NCI-H1048 (cell line): Measurements from ENCODE around the gene TAGLN.
A peak's percentile ranks its signal among the peaks of the same experiment; 100 is the strongest.

ENCODE experiments used
- DNase-seq: peaks from one replicate; lab custom pipeline; 2025; lab: John Stamatoyannopoulos, UW

The TAGLN gene

GRCh38 chr11:117199053-117199915 lies at the start of gene TAGLN:
TSS of gene TAGLN (plus strand) at chr11:117199370. CDS start at chr11:117203014, 3,644 bp downstream.
- DNase-seq = no peak

GRCh38 chr11:117152066-117152465 lies 47.1 kb upstream of the TAGLN start:
- no peak for DNase-seq

GRCh38 chr11:117154468-117154867 lies 44.7 kb upstream of the TAGLN start:
- no peak for DNase-seq

- no peak for DNase-seq
Observed at GRCh38 chr11:117157507-117157906, 41.7 kb upstream of the TAGLN start.

GRCh38 chr11:117159892-117160291 lies 39.3 kb upstream of the TAGLN start:
- no peak for DNase-seq

- no peak for DNase-seq
Observed at GRCh38 chr11:117160826-117161225, 38.3 kb upstream of the TAGLN start.

GRCh38 chr11:117166491-117166890 lies 32.7 kb upstream of the TAGLN start:
- DNase-seq = no peak

- DNase-seq = no peak
Observed at GRCh38 chr11:117169736-117170135, 29.4 kb upstream of the TAGLN start.

GRCh38 chr11:117170210-117170609 lies 29.0 kb upstream of the TAGLN start:
- DNase-seq = no peak

GRCh38 chr11:117171007-117171403 lies 28.2 kb upstream of the TAGLN start:
- DNase-seq = no peak

- DNase-seq = no peak
Observed at GRCh38 chr11:117171404-117172061, 27.6 kb upstream of the TAGLN start.

GRCh38 chr11:117172724-117173421 lies 26.3 kb upstream of the TAGLN start:
- DNase-seq = no peak

- no peak for DNase-seq
Observed at GRCh38 chr11:117175104-117175503, 24.1 kb upstream of the TAGLN start.

- no peak for DNase-seq
Observed at GRCh38 chr11:117175781-117176180, 23.4 kb upstream of the TAGLN start.

- DNase-seq = no peak
Observed at GRCh38 chr11:117176186-117176585, 23.0 kb upstream of the TAGLN start.

GRCh38 chr11:117177534-117178209 lies 21.5 kb upstream of the TAGLN start:
- DNase-seq = no peak

- DNase-seq = peak; percentile 85
Observed at GRCh38 chr11:117178210-117179034, 20.7 kb upstream of the TAGLN start, which contains the start of gene SIDT2. TSS of gene SIDT2 (plus strand) at chr11:117178743. CDS start at chr11:117179264, 521 bp downstream.

GRCh38 chr11:117179048-117179999 lies 19.8 kb upstream of the TAGLN start:
- DNase-seq = no peak

GRCh38 chr11:117180020-117180419 lies 19.1 kb upstream of the TAGLN start:
- no peak for DNase-seq
